IPS-18c (cell line): ENCODE results near the gene BCL2L14.
A peak's percentile ranks its signal among the peaks of the same experiment; 100 is the strongest.

ENCODE experiments used
- H3K4me3 ChIP-seq: 2 replicates; pipeline ENCODE4 v1.7.0; 2013; ENCODE audit warnings: low read depth, mild to moderate bottlenecking, low read length, moderate library complexity; ENCODE audit not compliant: insufficient read depth
- H3K9me3 ChIP-seq: one replicate; pipeline ENCODE4 v1.6.1; 2013; ENCODE audit warnings: mild to moderate bottlenecking, low read length, moderate library complexity; ENCODE audit not compliant: control insufficient read depth, insufficient read depth

Gene BCL2L14

GRCh38 chr12:12047682-12048081 is 23.1 kb upstream of the BCL2L14 start:
- no peak overlapping the region for H3K4me3 ChIP-seq
- no peaks in the 10 kb centered on the region for H3K9me3 ChIP-seq

GRCh38 chr12:12048266-12048665 is 22.5 kb upstream of the BCL2L14 start:
- H3K9me3 ChIP-seq = no peaks in the 10 kb centered on the region
- no peak overlapping the region for H3K4me3 ChIP-seq

- no peak overlapping the region for H3K4me3 ChIP-seq
- H3K9me3 ChIP-seq = no peaks in the 10 kb centered on the region
These were observed 22.0 kb upstream of the BCL2L14 start for GRCh38 chr12:12048714-12049113.

GRCh38 chr12:12051668-12052067 is 19.1 kb upstream of the BCL2L14 start:
- Histone ChIP-seq H3K9me3 (no peaks in the 10 kb centered on the region), H3K4me3 (no peak overlapping the region)

GRCh38 chr12:12054993-12055392 is 15.7 kb upstream of the BCL2L14 start:
- no peak overlapping the region for H3K4me3 ChIP-seq

GRCh38 chr12:12056951-12057350 is 13.8 kb upstream of the BCL2L14 start:
- Histone ChIP-seq H3K4me3 (no peak overlapping the region), H3K9me3 (no peaks in the 10 kb centered on the region)

More at GRCh38 chr12:12054993-12055392, 15.7 kb upstream of the BCL2L14 start:
- H3K9me3 ChIP-seq = no peaks in the 10 kb centered on the region

- Histone ChIP-seq H3K9me3 (no peaks in the 10 kb centered on the region), H3K4me3 (no peak overlapping the region)
These were observed 6.1 kb upstream of the BCL2L14 start for GRCh38 chr12:12064596-12064995.

GRCh38 chr12:12068751-12069150 is 2.0 kb upstream of the BCL2L14 start:
- H3K9me3 ChIP-seq = no peaks in the 10 kb centered on the region
- H3K4me3 ChIP-seq = no peak overlapping the region

- Histone ChIP-seq H3K4me3 (no peak overlapping the region), H3K9me3 (no peaks in the 10 kb centered on the region)
These were observed 754 bp upstream of the BCL2L14 start for GRCh38 chr12:12069821-12070548.

GRCh38 chr12:12072064-12072760 is 1.5 kb downstream of the BCL2L14 start:
- H3K4me3 ChIP-seq = no peak overlapping the region

GRCh38 chr12:12079291-12079690 is 8.6 kb downstream of the BCL2L14 start:
- H3K4me3 ChIP-seq = no peak overlapping the region
- no peaks in the 10 kb centered on the region for H3K9me3 ChIP-seq

More at GRCh38 chr12:12072064-12072760, 1.5 kb downstream of the BCL2L14 start:
- no peaks in the 10 kb centered on the region for H3K9me3 ChIP-seq

GRCh38 chr12:12081836-12082497 is 11.2 kb downstream of the BCL2L14 start:
- H3K9me3 ChIP-seq = no peaks in the 10 kb centered on the region
- no peak overlapping the region for H3K4me3 ChIP-seq

- Histone ChIP-seq H3K9me3 (peaks cover 2% of the 10 kb centered on the region), H3K4me3 (no peak overlapping the region)
These were observed 12.9 kb downstream of the BCL2L14 start for GRCh38 chr12:12083688-12084087.

- no peak overlapping the region; the same call in 1 of the 2 replicates for H3K4me3 ChIP-seq
- H3K9me3 ChIP-seq = peaks cover 5% of the 10 kb centered on the region
These were observed 15.6 kb downstream of the BCL2L14 start for GRCh38 chr12:12086362-12086761.

GRCh38 chr12:12086973-12087692 is 16.4 kb downstream of the BCL2L14 start:
- Histone ChIP-seq H3K9me3 (peaks cover 5% of the 10 kb centered on the region), H3K4me3 (peak overlapping the region; percentile 26; the same call in 1 of the 2 replicates)

GRCh38 chr12:12087693-12088034 is 16.9 kb downstream of the BCL2L14 start:
- Histone ChIP-seq H3K4me3 (no peak overlapping the region), H3K9me3 (peaks cover 5% of the 10 kb centered on the region)

GRCh38 chr12:12088147-12088546 is 17.4 kb downstream of the BCL2L14 start:
- Histone ChIP-seq H3K4me3 (no peak overlapping the region), H3K9me3 (peaks cover 5% of the 10 kb centered on the region)
